H1 (cell line): Measurements from ENCODE around the gene SHISA7. TPM values are rescaled to one million over a fixed set of nuclear protein-coding genes. Genes with fewer than 3 reads are reported as not detected.

ENCODE experiments used
- CTCF ChIA-PET: fragments of 300-600 bp; sonication (Branson Sonifier 250); formaldehyde crosslinking; loops from one replicate; lab custom pipeline; 2021; ENCODE audit not compliant: partially characterized antibody; lab: Charles Lee
- POLR2A ChIA-PET: fragments of 300-600 bp; sonication (Branson Sonifier 250); formaldehyde crosslinking; loops from one replicate; lab custom pipeline; 2021; ENCODE audit warnings: inconsistent platforms; ENCODE audit not compliant: partially characterized antibody; lab: Charles Lee
- DNase-seq, 2 experiments: peaks; one replicate each; pipeline versions ENCODE4 v3.0.0 to v3.0.0-alpha.2; 2010 to 2022; ENCODE audit warnings: low spot score in 2 of 2, low read depth in 1 of 2, mixed read lengths in 1 of 2
- FAIRE-seq: peaks from 2 replicates; lab custom pipeline; 2011; peaks lifted over from hg19 to GRCh38; lab: Jason Lieb, UNC
- H2AFZ ChIP-seq: 2 replicates; pipeline ENCODE4 v1.8.1; 2012; ENCODE audit warnings: low read length, inconsistent platforms
- H2AK5ac ChIP-seq: 2 replicates; pipeline ENCODE4 v1.6.1; 2013; ENCODE audit warnings: low read depth, low read length
- H2BK120ac ChIP-seq: replicated peaks from 2 replicates; pipeline ENCODE3; 2013; ENCODE audit warnings: low read depth, low read length, inconsistent platforms
- H2BK12ac ChIP-seq: 2 replicates; pipeline ENCODE4 v1.6.1; 2013; ENCODE audit warnings: low read depth, low read length
- H2BK15ac ChIP-seq: 2 replicates; pipeline ENCODE4 v1.6.1; 2013; ENCODE audit warnings: low read length
- H2BK20ac ChIP-seq: 2 replicates; pipeline ENCODE4 v1.6.1; 2013; ENCODE audit warnings: low read length
- H2BK5ac ChIP-seq: 2 replicates; pipeline ENCODE4 v1.6.1; 2013; ENCODE audit warnings: low read depth, low read length
- H3K14ac ChIP-seq: 2 replicates; pipeline ENCODE4 v1.6.1; 2013; ENCODE audit warnings: inconsistent platforms; ENCODE audit not compliant: insufficient read length
- H3K18ac ChIP-seq: 2 replicates; pipeline ENCODE4 v1.6.1; 2013; ENCODE audit warnings: low read length; ENCODE audit errors: extremely low read depth
- H3K23ac ChIP-seq: 2 replicates; pipeline ENCODE4 v1.6.1; 2013; ENCODE audit warnings: inconsistent platforms; ENCODE audit not compliant: insufficient read length
- H3K23me2 ChIP-seq: 2 replicates; pipeline ENCODE4 v1.6.1; 2013; ENCODE audit warnings: low read depth, low read length
- H3K27ac ChIP-seq: 2 replicates; pipeline ENCODE4 v1.6.1; 2011; ENCODE audit warnings: low read depth, low read length, inconsistent platforms
- H3K27me3 ChIP-seq, 4 experiments: replicated peaks in 1 of 4; 1 replicate in 1 of 4; 2 replicates in 3 of 4; pipeline versions ENCODE4 v1.6.1 to v1.8.1; 2011 to 2013; ENCODE audit warnings: low read length in 3 of 4, mild to moderate bottlenecking in 3 of 4, inconsistent platforms in 2 of 4, mixed read lengths in 2 of 4, moderate library complexity in 1 of 4; ENCODE audit not compliant: control insufficient read depth in 3 of 4, insufficient read depth in 3 of 4; ENCODE audit errors: extremely low read depth in 1 of 4
- H3K36me3 ChIP-seq, 4 experiments: 2 replicates each; pipeline versions ENCODE4 v1.6.1 to v1.8.1; 2011 to 2013; ENCODE audit warnings: mild to moderate bottlenecking in 4 of 4, low read length in 3 of 4, moderate library complexity in 2 of 4, control low read depth in 1 of 4, inconsistent platforms in 1 of 4; ENCODE audit not compliant: insufficient read depth in 4 of 4, control insufficient read depth in 2 of 4
- H3K4ac ChIP-seq: replicated peaks from 2 replicates; pipeline ENCODE3; 2013; ENCODE audit warnings: low read length, low read depth, mixed read lengths, inconsistent platforms; ENCODE audit not compliant: insufficient read length
- H3K4me1 ChIP-seq, 4 experiments: replicated peaks in 1 of 4; 1 replicate in 1 of 4; 2 replicates in 3 of 4; pipeline versions ENCODE4 v1.6.1 to v1.8.1; 2011 to 2013; ENCODE audit warnings: low read length in 3 of 4, inconsistent platforms in 2 of 4, mixed read lengths in 1 of 4; ENCODE audit not compliant: insufficient read depth in 4 of 4, control insufficient read depth in 3 of 4
- H3K4me2 ChIP-seq, 2 experiments: 2 replicates each; pipeline versions ENCODE4 v1.6.1 to v1.8.1; 2011 to 2013; ENCODE audit warnings: low read depth in 2 of 2, low read length in 2 of 2, control low read depth in 1 of 2, inconsistent platforms in 1 of 2, mild to moderate bottlenecking in 1 of 2; ENCODE audit not compliant: insufficient read depth in 1 of 2
- H3K4me3 ChIP-seq, 4 experiments: fragments of 200-600, 300-600 bp in 1 of 4; sonication (generic), shearing (Covaris generic), sonication (Bioruptor Twin) in 1 of 4; 2 replicates each; pipeline versions ENCODE4 v1.5.1 to v1.8.1; 2011 to 2016; ENCODE audit warnings: low read length in 4 of 4, low read depth in 3 of 4, control low read depth in 2 of 4, inconsistent platforms in 2 of 4, mild to moderate bottlenecking in 2 of 4, mixed read lengths in 1 of 4, moderate library complexity in 1 of 4; ENCODE audit not compliant: insufficient read depth in 2 of 4; ENCODE audit errors: extremely low read depth in 1 of 4
- H3K56ac ChIP-seq: replicated peaks from 2 replicates; pipeline ENCODE3; 2013; ENCODE audit warnings: low read depth, mild to moderate bottlenecking, mixed read lengths, low read length, inconsistent platforms; ENCODE audit not compliant: insufficient read length
- H3K79me1 ChIP-seq: 2 replicates; pipeline ENCODE4 v1.6.1; 2013; ENCODE audit warnings: low read depth, low read length, control low read depth
- H3K79me2 ChIP-seq, 2 experiments: 2 replicates each; pipeline versions ENCODE4 v1.6.1 to v1.8.1; 2012 to 2013; ENCODE audit warnings: low read length in 2 of 2, mild to moderate bottlenecking in 2 of 2, inconsistent platforms in 1 of 2; ENCODE audit not compliant: insufficient read depth in 2 of 2, control insufficient read depth in 1 of 2
- H3K9ac ChIP-seq, 4 experiments: replicated peaks in 1 of 4; 1 replicate in 1 of 4; 2 replicates in 3 of 4; pipeline versions ENCODE4 v1.6.1 to v1.8.1; 2011 to 2013; ENCODE audit warnings: low read depth in 3 of 4, low read length in 3 of 4, control low read depth in 2 of 4, mild to moderate bottlenecking in 2 of 4, moderate library complexity in 2 of 4, inconsistent platforms in 1 of 4; ENCODE audit errors: extremely low read depth in 1 of 4
- H3K9me3 ChIP-seq, 2 experiments: 2 replicates each; pipeline versions ENCODE4 v1.6.1 to v1.8.1; 2012 to 2013; ENCODE audit warnings: mild to moderate bottlenecking in 2 of 2, moderate library complexity in 2 of 2, control low read depth in 1 of 2, inconsistent platforms in 1 of 2, low read depth in 1 of 2, low read length in 1 of 2, mixed read lengths in 1 of 2; ENCODE audit not compliant: insufficient read depth in 2 of 2
- H4K20me1 ChIP-seq, 2 experiments: replicated peaks in 1 of 2; 2 replicates each; pipeline versions ENCODE3 to v1.8.1; 2011 to 2013; ENCODE audit warnings: inconsistent platforms in 2 of 2, low read length in 2 of 2, mild to moderate bottlenecking in 1 of 2; ENCODE audit not compliant: insufficient read depth in 2 of 2, control insufficient read depth in 1 of 2
- H4K5ac ChIP-seq: 2 replicates; pipeline ENCODE4 v1.6.1; 2013; ENCODE audit warnings: low read length, low read depth, mixed read lengths, inconsistent platforms; ENCODE audit not compliant: insufficient read length
- H4K8ac ChIP-seq: 2 replicates; pipeline ENCODE4 v1.8.0; 2013; ENCODE audit warnings: mild to moderate bottlenecking, moderate library complexity, low read length, inconsistent platforms; ENCODE audit not compliant: insufficient read depth; ENCODE audit errors: extremely low read depth
- H4K91ac ChIP-seq: replicated peaks from 2 replicates; pipeline ENCODE3; 2013; ENCODE audit warnings: low read length, mixed read lengths, inconsistent platforms; ENCODE audit not compliant: insufficient read length
- BACH1 ChIP-seq: IDR thresholded peaks from 2 replicates; pipeline ENCODE4 v1.6.1; 2012; ENCODE audit warnings: low read length, improper control_type of control experiment
- CEBPB ChIP-seq: IDR thresholded peaks from 2 replicates; pipeline ENCODE4 v1.6.1; 2012; ENCODE audit warnings: low read depth, low read length
- FOSL1 ChIP-seq: IDR thresholded peaks from 2 replicates; pipeline ENCODE4 v1.6.1; 2011; ENCODE audit warnings: mild to moderate bottlenecking, low read depth, low read length, moderate library complexity; ENCODE audit not compliant: insufficient read depth
- POLR2A ChIP-seq, 2 experiments: IDR thresholded peaks; 1 replicate in 1 of 2; 2 replicates in 1 of 2; pipeline ENCODE4 v1.6.1; 2011; ENCODE audit warnings: low read depth in 2 of 2, low read length in 2 of 2, mild to moderate bottlenecking in 2 of 2; ENCODE audit errors: control extremely low read depth in 1 of 2
- RNF2 ChIP-seq: fragments of 200-900, 300-1000 bp; sonication (generic); IDR thresholded peaks from 2 replicates; pipeline ENCODE4 v1.7.1; 2016; ENCODE audit warnings: borderline replicate concordance, low read depth, mild to moderate bottlenecking, antibody characterized with exemption, low read length; ENCODE audit not compliant: poor library complexity, severe bottlenecking; ENCODE audit errors: missing control alignments
- SIN3A ChIP-seq, 2 experiments: IDR thresholded peaks in 1 of 2; conservative IDR thresholded peaks in 1 of 2; 2 replicates each; pipeline ENCODE4 v1.6.1; 2011 to 2012; ENCODE audit warnings: low read length in 2 of 2, improper control_type of control experiment in 1 of 2, low read depth in 1 of 2, mild to moderate bottlenecking in 1 of 2
- SP1 ChIP-seq: IDR thresholded peaks from 2 replicates; pipeline ENCODE4 v1.6.1; 2011; ENCODE audit warnings: low read depth, low read length
- YY1 ChIP-seq: IDR thresholded peaks from 2 replicates; pipeline ENCODE4 v1.6.1; 2011; ENCODE audit warnings: low read depth, mild to moderate bottlenecking, low read length
- WGBS, 2 experiments: shearing (Covaris generic) in 1 of 2; methylation state at CpG; one replicate each; pipeline versions ENCODE4 v1.1.6 to v1.1.7; 2013 to 2015; ENCODE audit warnings: low lambda C conversion rate in 2 of 2, mixed read lengths in 2 of 2, inconsistent platforms in 1 of 2, low coverage in 1 of 2, missing lambda C conversion rate in 1 of 2; ENCODE audit not compliant: insufficient replicate concordance in 2 of 2, insufficient coverage in 1 of 2, insufficient read length in 1 of 2; ENCODE audit errors: extremely low coverage in 1 of 2, missing lambda C conversion rate in 1 of 2; 5-methylcytosine and 5-hydroxymethylcytosine counted together
- polyA plus RNA-seq, 7 experiments: library from polyadenylated mRNA; depleted of rRNA in 3 of 7; stranded (reverse) in 5 of 7; unstranded in 2 of 7; fragments of >200 nt in 5 of 7; fragments of 200-250 nt in 2 of 7; gene quantifications; 1 replicate in 5 of 7; 2 replicates in 1 of 7; 4 replicates in 1 of 7; pipeline versions ENCODE4 v1.2.1 to v1.2.3, GENCODE V29; 2011 to 2013; ENCODE audit warnings: missing spikeins in 2 of 7, mixed read lengths in 2 of 7
- total RNA-seq: library from RNA; stranded (reverse); fragmentation: NEBNext Ultra II Directional; extraction: Animal tissue kit (Norgen Biotek cat#: 25700); gene quantifications from 2 replicates; pipeline ENCODE4 v1.2.1, GENCODE V29; 2021

The SHISA7 gene
- total and polyA plus RNA-seq, 2 of the 8 experiments (the other 6 are each of a cell fraction or from before 2014, with no cell fraction given), result 0.76 to 1.0 TPM

DNA sequence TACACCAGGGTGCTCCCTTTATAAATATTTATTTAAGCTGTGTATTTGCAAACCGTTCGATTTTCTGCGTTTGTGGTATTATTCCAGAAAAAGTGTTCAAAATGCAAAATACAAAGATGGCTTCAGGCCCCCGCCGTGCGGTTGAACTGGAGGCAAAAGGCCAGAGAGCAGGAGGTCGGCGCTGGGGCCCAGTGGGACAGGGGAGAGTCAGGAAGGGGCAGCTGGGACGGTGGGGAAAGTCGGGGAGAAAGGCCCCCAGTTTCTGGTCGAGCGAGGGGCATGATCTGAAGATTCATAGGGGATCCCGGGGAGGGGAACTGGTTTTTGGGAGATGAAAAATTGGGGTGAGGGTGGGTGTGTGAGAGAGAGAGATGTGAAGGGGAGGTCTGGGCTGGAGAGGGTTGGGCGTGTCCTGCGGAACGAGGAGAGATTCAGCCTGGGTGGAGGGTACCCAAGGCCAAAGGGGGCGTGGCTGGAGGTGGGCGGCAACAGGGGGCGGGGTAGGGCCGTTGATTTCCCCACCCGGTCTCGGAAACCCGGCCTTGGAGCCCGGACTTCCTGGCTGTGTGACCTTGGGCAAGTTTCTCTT, 17.7 kb upstream of the SHISA7 start:
- Histone ChIP-seq H3K56ac (no peak overlapping the region), H4K5ac (no peak overlapping the region), H3K14ac (no peak overlapping the region), H3K79me1 (peaks cover 13% of the 10 kb centered on the region), H3K36me3 (peaks cover 0 to 5% (median 0%) of the 10 kb centered on the region in 4 experiments; a peak in 2 of 8 replicates), H2BK5ac (no peak overlapping the region), H3K18ac (no peak overlapping the region; the same call in 1 of the 2 replicates), H4K91ac (no peak overlapping the region), H3K27me3 (no peaks in the 10 kb centered on the region; a peak in 1 of 7 replicates), H3K4me2 (peak overlapping the region; percentile 61 to 64), H3K4me1 (peaks cover 3 to 25% (median 16%) of the 10 kb centered on the region in 4 experiments), H3K23ac (no peak overlapping the region), H3K4me3 (peak overlapping the region; percentile 58 to 81 (median 74)), H3K23me2 (peaks cover 1% of the 10 kb centered on the region; the same call in 1 of the 2 replicates), H3K4ac (no peak overlapping the region), H3K9ac (no peak overlapping the region; a peak in 3 of 7 replicates), H4K20me1 (peaks cover 2 to 4% of the 10 kb centered on the region in 2 experiments), H3K79me2 (peaks cover 0 to 13% of the 10 kb centered on the region in 2 experiments; a peak in 2 of 4 replicates), H2BK20ac (no peak overlapping the region), H2BK120ac (no peak overlapping the region), H2AK5ac (no peak overlapping the region), H3K9me3 (no peaks in the 10 kb centered on the region), H2BK15ac (no peak overlapping the region), H3K27ac (no peak overlapping the region; the same call in 1 of the 2 replicates), H4K8ac (no peak overlapping the region), H2AFZ (no peak overlapping the region), H2BK12ac (no peak overlapping the region)
- CTCF ChIA-PET, result interaction anchor here (0.6 to 1.7 kb wide), 4 partner anchors 44 to 1287 kb away, joined by 3 to 7 read pairs (median 3); no protein-coding TSS in a partner anchor
- 8% methylated on average over 16 of the region's 24 CpGs; no CpG with 5 or more reads in 1 of the 2 experiments for WGBS, 2 experiments
- TF ChIP-seq YY1 (peak; percentile 73; the same call in 1 of the 2 replicates), BACH1 (no peak), SP1 (peak; percentile 82), SIN3A (conservative IDR thresholded peaks at IDR 0.05 in 1 of 2, IDR thresholded peaks at IDR 0.05 in 1 of 2; ENCODE audit: low read depth in 1 of 2, low read length in 2 of 2) (0 out of 4 replicates have a peak, but pooled peaks have one; percentile 32 to 53), POLR2A (IDR thresholded peaks at IDR 0.05; ENCODE audit: control extremely low read depth in 1 of 2, low read depth in 2 of 2, low read length in 2 of 2) (0 out of 3 replicates have a peak, but pooled peaks of 1 of the 2 experiments have one; percentile 72), RNF2 (no peak), FOSL1 (peak; percentile 46; the same call in 1 of the 2 replicates), CEBPB (peak; percentile 33; the same call in 1 of the 2 replicates)
- DNase-seq (peak in 1 of 2 experiments; percentile 92), FAIRE-seq (peak; percentile 83)
- POLR2A ChIA-PET, result interaction anchor here (0.5 to 1.6 kb wide), 5 partner anchors 10 to 147 kb away, joined by 3 to 7 read pairs (median 4); partner anchors contain the start of gene ZNF628
